PC-9 (cell line): ENCODE measurements around the gene NFX1. TPM values are rescaled to one million over a fixed set of nuclear protein-coding genes. Genes with fewer than 3 reads are reported as not detected.
"Not testable (repeated sequence)": the region's sequence is repeated elsewhere in the genome, so short reads cannot be mapped to it uniquely, and the experiment has no call there.

Experiments used
- BruUV-seq: library from RNA; stranded (reverse); fragments of 400-500 nt; replicated peaks from 2 replicates; lab custom pipeline; 2021; lab: Mats Ljungman, UMichigan
- CTCF ChIA-PET: fragments of 300-600 bp; sonication (Branson Sonifier 250); formaldehyde crosslinking; loops from one replicate; lab custom pipeline; 2022; ENCODE audit warnings: antibody characterized with exemption; lab: Charles Lee
- POLR2A ChIA-PET: fragments of 300-600 bp; sonication (Branson Sonifier 250); formaldehyde crosslinking; loops from one replicate; lab custom pipeline; 2022; ENCODE audit warnings: antibody characterized with exemption; ENCODE audit not compliant: unreplicated experiment; lab: Charles Lee
- DNase-seq, 2 experiments: peaks; one replicate each; pipeline versions ENCODE4 v3.0.0 to v3.0.0-alpha.2; 2015 to 2022; ENCODE audit warnings: mixed read lengths in 1 of 2
- H2AFZ ChIP-seq: fragments of 200-600 bp; sonication (generic); 2 replicates; pipeline ENCODE4 v1.8.1; 2017; ENCODE audit warnings: antibody characterized with exemption
- H3F3A ChIP-seq: fragments of 200-600 bp; sonication (generic); 2 replicates; pipeline ENCODE4 v1.8.1; 2017; ENCODE audit warnings: antibody characterized with exemption, mild to moderate bottlenecking, low read depth; ENCODE audit not compliant: insufficient read depth
- H3K27ac ChIP-seq: fragments of 200-600 bp; sonication (generic); 2 replicates; pipeline ENCODE4 v1.6.1; 2016; ENCODE audit warnings: mixed run types
- H3K27me3 ChIP-seq: fragments of 200-600 bp; sonication (generic); 2 replicates; pipeline ENCODE4 v1.6.1; 2016; ENCODE audit warnings: low read depth, mixed run types; ENCODE audit not compliant: insufficient read depth
- H3K36me3 ChIP-seq: fragments of 200-600 bp; sonication (generic); 2 replicates; pipeline ENCODE4 v1.6.1; 2016; ENCODE audit warnings: low read depth, mixed run types
- H3K4me1 ChIP-seq: fragments of 200-600 bp; sonication (generic); replicated peaks from 2 replicates; pipeline ENCODE4 v1.6.1; 2016; ENCODE audit warnings: mixed run types; ENCODE audit not compliant: insufficient read depth
- H3K4me2 ChIP-seq: fragments of 200-600 bp; sonication (generic); 2 replicates; pipeline ENCODE4 v1.6.1; 2017; ENCODE audit warnings: mixed run types
- H3K4me3 ChIP-seq: fragments of 200-600 bp; sonication (generic); 2 replicates; pipeline ENCODE4 v1.6.1; 2016; ENCODE audit warnings: mixed run types
- H3K79me2 ChIP-seq: fragments of 200-600 bp; sonication (generic); 2 replicates; pipeline ENCODE4 v1.6.1; 2017; ENCODE audit warnings: low read depth, mixed run types
- H3K9me2 ChIP-seq: fragments of 200-600 bp; sonication (generic); 2 replicates; pipeline ENCODE4 v1.8.1; 2017; ENCODE audit warnings: mild to moderate bottlenecking; ENCODE audit not compliant: insufficient read depth
- H3K9me3 ChIP-seq: fragments of 200-600 bp; sonication (generic); 2 replicates; pipeline ENCODE4 v1.8.1; 2016; ENCODE audit warnings: low read depth; ENCODE audit not compliant: insufficient read depth
- H4K20me1 ChIP-seq: fragments of 200-600 bp; sonication (generic); 2 replicates; pipeline ENCODE4 v1.8.1; 2017; ENCODE audit not compliant: insufficient read depth
- EZH2 ChIP-seq: fragments of 200-600 bp; sonication (generic); IDR thresholded peaks from 2 replicates; pipeline ENCODE4 v1.8.0; 2017; ENCODE audit warnings: antibody characterized with exemption, low read depth
- intact Hi-C: fragments of 100-400 bp; cut with micrococcal nuclease; formaldehyde crosslinking; loops from one replicate; pipeline ENCODE4 v1.10.0; 2022; ENCODE audit not compliant: unreplicated experiment
- total RNA-seq: library from RNA; stranded (reverse); gene quantifications from 2 replicates; pipeline ENCODE4 v1.2.3, GENCODE V29; 2021
- TF ChIP-seq, protein P1 (sequence below): fragments of 200-600 bp; sonication (generic); conservative IDR thresholded peaks from 2 replicates; pipeline ENCODE4 v1.6.1; 2017; ENCODE audit warnings: mixed run types, antibody characterized with exemption, mild to moderate bottlenecking, moderate library complexity

NFX1 gene
- total RNA-seq, 1 experiment from 2014 or later: 14.9 TPM

DNA sequence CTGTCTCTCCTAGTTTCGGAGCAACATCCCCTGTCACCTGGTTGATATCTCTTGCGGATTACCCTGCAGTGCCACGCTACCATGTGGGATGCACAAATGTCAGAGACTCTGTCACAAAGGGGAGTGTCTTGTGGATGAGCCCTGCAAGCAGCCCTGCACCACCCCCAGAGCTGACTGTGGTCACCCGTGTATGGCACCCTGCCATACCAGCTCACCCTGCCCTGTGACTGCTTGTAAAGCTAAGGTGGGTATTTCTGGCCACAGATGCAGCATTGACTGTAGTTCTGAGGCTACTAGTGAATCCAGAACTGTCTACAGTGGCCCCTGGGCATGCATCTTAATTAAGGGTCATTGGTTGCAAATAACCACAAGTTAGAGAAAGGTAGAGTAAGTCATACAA, 61.2 kb downstream of the NFX1 start:
- 0 out of 2 replicates have a peak, but pooled peaks cover 4% of the 10 kb centered on the region for H3K79me2 ChIP-seq
- no peaks in the 10 kb centered on the region for H3K36me3 ChIP-seq
- ChIA-PET CTCF (interaction anchor here (0.7 kb wide), 1 partner anchor 870 kb away, joined by 3 read pairs; no protein-coding TSS in a partner anchor), POLR2A (interaction anchor here (0.7 kb wide), 1 partner anchor 123 kb away, joined by 5 read pairs; no protein-coding TSS in a partner anchor)
- no peak overlapping the region for H3K4me2 ChIP-seq
- H3K9me3 ChIP-seq: no peaks in the 10 kb centered on the region
- H3K27ac ChIP-seq: no peak overlapping the region
- no peak overlapping the region for H3K4me3 ChIP-seq
- no peaks in the 10 kb centered on the region for H3K27me3 ChIP-seq
- H2AFZ ChIP-seq: no peak overlapping the region
- H4K20me1 ChIP-seq: no peaks in the 10 kb centered on the region
- H3K4me1 ChIP-seq: peaks cover 22% of the 10 kb centered on the region
- H3K9me2 ChIP-seq: no peaks in the 10 kb centered on the region
- peaks cover 23% of the 10 kb centered on the region for H3F3A ChIP-seq
- BruUV-seq: no TSS peak
- TF ChIP-seq, protein P1, sequence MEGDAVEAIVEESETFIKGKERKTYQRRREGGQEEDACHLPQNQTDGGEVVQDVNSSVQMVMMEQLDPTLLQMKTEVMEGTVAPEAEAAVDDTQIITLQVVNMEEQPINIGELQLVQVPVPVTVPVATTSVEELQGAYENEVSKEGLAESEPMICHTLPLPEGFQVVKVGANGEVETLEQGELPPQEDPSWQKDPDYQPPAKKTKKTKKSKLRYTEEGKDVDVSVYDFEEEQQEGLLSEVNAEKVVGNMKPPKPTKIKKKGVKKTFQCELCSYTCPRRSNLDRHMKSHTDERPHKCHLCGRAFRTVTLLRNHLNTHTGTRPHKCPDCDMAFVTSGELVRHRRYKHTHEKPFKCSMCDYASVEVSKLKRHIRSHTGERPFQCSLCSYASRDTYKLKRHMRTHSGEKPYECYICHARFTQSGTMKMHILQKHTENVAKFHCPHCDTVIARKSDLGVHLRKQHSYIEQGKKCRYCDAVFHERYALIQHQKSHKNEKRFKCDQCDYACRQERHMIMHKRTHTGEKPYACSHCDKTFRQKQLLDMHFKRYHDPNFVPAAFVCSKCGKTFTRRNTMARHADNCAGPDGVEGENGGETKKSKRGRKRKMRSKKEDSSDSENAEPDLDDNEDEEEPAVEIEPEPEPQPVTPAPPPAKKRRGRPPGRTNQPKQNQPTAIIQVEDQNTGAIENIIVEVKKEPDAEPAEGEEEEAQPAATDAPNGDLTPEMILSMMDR: no peak
- no peak for TF ChIP-seq EZH2
- no peak for DNase-seq
- intact Hi-C loops: loop anchor here (2.0 kb wide), 1 partner anchor 31 kb away; no protein-coding TSS in a partner anchor

DNA sequence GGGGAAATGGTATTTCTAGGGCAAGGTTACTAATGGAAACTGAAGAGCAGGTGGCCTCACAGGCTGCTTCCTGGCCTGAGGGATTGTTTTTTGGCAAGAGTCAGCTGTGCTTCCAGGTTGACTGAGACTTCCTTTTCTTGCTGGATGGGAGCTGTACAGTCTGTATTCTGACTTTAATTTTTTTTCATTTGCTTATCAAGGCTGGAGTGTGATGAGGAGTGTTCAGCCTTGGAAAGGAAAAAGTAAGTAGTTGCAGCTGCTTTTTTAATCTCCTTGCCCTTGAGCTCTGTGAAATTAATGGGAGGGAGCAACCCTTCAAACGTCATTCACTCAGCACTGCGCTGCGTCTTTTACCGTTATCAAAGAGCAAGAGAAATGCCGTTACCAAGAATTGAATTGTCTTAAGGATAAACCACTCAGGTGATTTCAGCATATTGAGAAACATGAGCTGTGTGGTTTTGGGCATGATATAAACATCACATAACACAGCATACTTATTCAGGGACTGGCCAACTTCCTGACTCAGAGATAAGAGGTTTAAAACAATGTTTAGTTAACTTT, 64.4 kb downstream of the NFX1 start:
- DNase-seq: peak in 1 of 2 experiments; percentile 72
- CTCF ChIA-PET: no interaction called here
- Histone ChIP-seq H3K36me3 (no peaks in the 10 kb centered on the region), H2AFZ (no peak overlapping the region), H3K4me1 (peaks cover 19% of the 10 kb centered on the region), H3K4me2 (no peak overlapping the region), H3F3A (peaks cover 20% of the 10 kb centered on the region), H3K79me2 (no peaks in the 10 kb centered on the region), H3K27me3 (no peaks in the 10 kb centered on the region), H3K9me3 (no peaks in the 10 kb centered on the region), H3K4me3 (no peak overlapping the region), H3K27ac (no peak overlapping the region), H4K20me1 (no peaks in the 10 kb centered on the region), H3K9me2 (no peaks in the 10 kb centered on the region)
- no TSS peak for BruUV-seq
- intact Hi-C loops: no loop called here
- POLR2A ChIA-PET: interaction anchor here (0.6 to 0.7 kb wide), 2 partner anchors 24 to 58 kb away, joined by 5 read pairs; no protein-coding TSS in a partner anchor
- TF ChIP-seq EZH2: no peak
- TF ChIP-seq, protein P1: no peak

DNA sequence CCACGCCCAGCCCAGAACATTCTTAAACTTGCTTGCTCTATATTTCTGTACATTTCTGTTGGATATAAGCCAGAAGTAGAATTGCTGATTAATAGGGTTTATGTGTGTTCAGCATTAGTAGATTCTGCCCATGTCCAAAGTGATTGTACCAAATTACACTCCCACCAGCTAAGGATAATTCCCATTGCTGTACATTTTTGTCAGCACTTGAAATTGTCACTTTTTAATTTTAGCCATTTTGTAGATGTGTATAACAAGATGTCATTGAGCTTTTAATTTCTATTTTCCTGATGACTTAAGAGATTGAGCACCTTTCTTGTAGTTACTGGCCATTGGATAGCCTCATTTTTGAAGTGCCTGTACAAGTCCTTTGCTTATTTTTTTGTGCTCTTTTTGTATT, 65.6 kb downstream of the NFX1 start:
- H4K20me1 ChIP-seq: no peaks in the 10 kb centered on the region
- no peak overlapping the region for H3K27ac ChIP-seq
- H3F3A ChIP-seq: peaks cover 9% of the 10 kb centered on the region; the same call in 1 of the 2 replicates
- no peak overlapping the region for H3K4me2 ChIP-seq
- no peaks in the 10 kb centered on the region for H3K9me2 ChIP-seq
- H2AFZ ChIP-seq: no peak overlapping the region
- no peak for DNase-seq
- ChIA-PET CTCF (no interaction called here), POLR2A (no interaction called here)
- no peak overlapping the region for H3K4me3 ChIP-seq
- intact Hi-C loops: no loop called here
- BruUV-seq: no TSS peak
- no peaks in the 10 kb centered on the region for H3K27me3 ChIP-seq
- no peaks in the 10 kb centered on the region for H3K36me3 ChIP-seq
- 0 out of 2 replicates have a peak, but pooled peaks cover 7% of the 10 kb centered on the region for H3K4me1 ChIP-seq
- TF ChIP-seq EZH2: no peak
- TF ChIP-seq, protein P1: no peak
- H3K9me3 ChIP-seq: no peaks in the 10 kb centered on the region
- H3K79me2 ChIP-seq: no peaks in the 10 kb centered on the region

DNA sequence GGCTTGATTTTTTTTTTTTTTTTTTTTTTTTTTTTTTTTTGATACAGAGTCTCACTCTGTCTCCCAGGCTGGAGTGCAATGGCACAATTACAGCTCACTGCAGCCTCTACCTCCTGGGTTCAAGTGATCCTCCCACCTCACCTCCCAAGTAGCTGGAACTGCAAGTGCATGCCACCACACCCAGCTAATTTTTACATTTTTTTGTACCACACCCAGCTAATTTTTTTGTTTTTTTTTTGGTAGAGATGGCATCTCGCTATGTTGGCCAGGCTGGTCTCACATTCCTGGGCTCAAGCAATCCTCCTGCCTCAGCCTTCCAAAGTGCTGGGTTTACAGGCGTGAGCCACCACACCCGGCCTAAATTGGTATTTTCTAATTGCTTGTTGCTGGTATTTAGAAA, 68.3 kb downstream of the NFX1 start:
- POLR2A ChIA-PET: not testable (repeated sequence)

More for the DNA sequence above, 68.3 kb downstream of the NFX1 start:
- H3K79me2 ChIP-seq, DNase-seq, H3K9me3 ChIP-seq, H3K27me3 ChIP-seq, CTCF ChIA-PET, H3K4me3 ChIP-seq, H3K27ac ChIP-seq, H2AFZ ChIP-seq, H4K20me1 ChIP-seq, H3K4me1 ChIP-seq, BruUV-seq, H3K4me2 ChIP-seq, H3K9me2 ChIP-seq, H3K36me3 ChIP-seq, intact Hi-C loops, H3F3A ChIP-seq: not testable (repeated sequence)
